ENCODE data around the gene ART5. TPM values are rescaled to one million over a fixed set of nuclear protein-coding genes. Genes with fewer than 3 reads are reported as not detected.

The ART5 gene
- total RNA-seq, 1 experiment from 2014 or later, result 7.9 TPM

GRCh38 chr11:3613998-3614741 lies 27.6 kb downstream of the ART5 start:
- H3K56ac ChIP-seq (ENCODE audit: insufficient read length, low read depth, low read length), result no peak overlapping the region
- WGBS (ENCODE audit: extremely low coverage, insufficient read length, low lambda C conversion rate), result no CpG with 5 or more reads among the region's 10 CpGs
- H3K4me1 ChIP-seq (ENCODE audit: insufficient read depth, low read length), result no peaks in the 10 kb centered on the region
- H2BK5ac ChIP-seq (ENCODE audit: insufficient read length, low read length), result no peak overlapping the region
- H4K5ac ChIP-seq (ENCODE audit: insufficient read length, low read depth, low read length), result no peak overlapping the region
- H3K27ac Mint-ChIP-seq, result peak overlapping the region in 2 of 3 experiments; percentile 42 to 49; a peak in 3 of 7 replicates
- no peak for TF ChIP-seq CTCF (conservative IDR thresholded peaks at IDR 0.05)
- DNase-seq, result no peak
- H4K20me1 ChIP-seq (ENCODE audit: control insufficient read depth, insufficient read depth, insufficient read length), result no peaks in the 10 kb centered on the region
- H3K9ac ChIP-seq (ENCODE audit: extremely low read depth, insufficient read length, low read length), result no peak overlapping the region
- no peaks in the 10 kb centered on the region for H3K36me3 Mint-ChIP-seq (ENCODE audit: insufficient read depth in 1 of 3, low read depth in 3 of 3)
- H4K91ac ChIP-seq (ENCODE audit: insufficient read length, low read depth, low read length), result no peak overlapping the region
- H3K14ac ChIP-seq (ENCODE audit: insufficient read depth, low read length), result no peak overlapping the region
- H3K4me2 ChIP-seq (ENCODE audit: insufficient read depth, insufficient read length, low read length), result no peak overlapping the region
- H3K4me3 Mint-ChIP-seq, result no peak overlapping the region
- no peak overlapping the region for H2AFZ ChIP-seq (ENCODE audit: low read length)
- no peak overlapping the region for H3K4ac ChIP-seq (ENCODE audit: low read depth, low read length)
- peaks cover 17 to 18% of the 10 kb centered on the region in 2 experiments for H3K4me1 Mint-ChIP-seq
- no peaks in the 10 kb centered on the region for H3K9me3 Mint-ChIP-seq
- no peak overlapping the region for H3K18ac ChIP-seq (ENCODE audit: insufficient read length, low read depth, low read length)
- H3K79me2 ChIP-seq (ENCODE audit: insufficient read depth, low read length), result no peaks in the 10 kb centered on the region
- no peak overlapping the region for H2BK12ac ChIP-seq (ENCODE audit: insufficient read length, low read depth, low read length)
- no peak overlapping the region for H3T11ph ChIP-seq (ENCODE audit: low read length)
- H3K9me3 ChIP-seq (ENCODE audit: control insufficient read depth, low read depth, low read length), result no peaks in the 10 kb centered on the region
- no peaks in the 10 kb centered on the region for H3K79me1 ChIP-seq (ENCODE audit: insufficient read depth, low read depth, low read length, poor library complexity, severe bottlenecking)
- no peaks in the 10 kb centered on the region for H3K27me3 ChIP-seq (ENCODE audit: insufficient read depth, low read length)
- no peak overlapping the region for H3K27ac ChIP-seq (ENCODE audit: insufficient read length, low read depth, low read length)
- H3K27me3 Mint-ChIP-seq (ENCODE audit: low read depth), result no peaks in the 10 kb centered on the region
- H2BK120ac ChIP-seq (ENCODE audit: low read depth, low read length, poor library complexity, severe bottlenecking), result no peak overlapping the region
- no peak overlapping the region for H2BK20ac ChIP-seq (ENCODE audit: low read depth, low read length, poor library complexity, severe bottlenecking)
- no peaks in the 10 kb centered on the region for H3K23me2 ChIP-seq (ENCODE audit: insufficient read length, low read depth, low read length, poor library complexity, severe bottlenecking)
- no peak overlapping the region for H2AK5ac ChIP-seq (ENCODE audit: insufficient read length, low read length)
- no peak overlapping the region for H2BK15ac ChIP-seq (ENCODE audit: low read depth, low read length)
- no peak overlapping the region for H4K8ac ChIP-seq (replicated peaks; ENCODE audit: insufficient read length, low read depth, low read length)
- H3K23ac ChIP-seq (ENCODE audit: insufficient read length, low read depth, low read length), result no peak overlapping the region

Measured in H9 (cell line).